Renal cortex interstitium (tissue), 15 donors: Measurements from ENCODE around the gene SEC11A. TPM values are rescaled to one million over a fixed set of nuclear protein-coding genes. Genes with fewer than 3 reads are reported as not detected.
"Not testable (repeated sequence)": the region's sequence is repeated elsewhere in the genome, so short reads cannot be mapped to it uniquely, and the experiment has no call there.

ENCODE experiments used
- DNase-seq, 11 donors: peaks; one replicate each; pipeline ENCODE4 v3.0.0-alpha.2; 2013; ENCODE audit warnings: low read depth in 9 of 11, low spot score in 4 of 11; ENCODE audit errors: extremely low read depth in 1 of 11
- long read RNA-seq, 16 experiments: transcript quantifications; one replicate each; lab custom pipeline, GENCODE V29; 2026
- polyA plus RNA-seq, 3 donors: library from polyadenylated mRNA; unstranded; fragments of 120-200 nt; gene quantifications; one replicate each; pipeline ENCODE4 v1.2.1, GENCODE V29; 2013; ENCODE audit not compliant: insufficient read length in 3 of 3

The SEC11A gene
- 100 to 1,000 TPM; 233 to 301 (median 271) TPM for polyA plus RNA-seq
- long read RNA-seq, donor 1, transcript SEC11A-206 (2 exons, 3,626 nt) = minor isoform, 10 of 179 reads
- long read RNA-seq, donor 1, transcript SEC11A-201 (6 exons, 1,656 nt) = minor isoform, 58 of 179 reads
- long read RNA-seq, donor 1, transcript SEC11A-207 (1 exons, 2,204 nt) = major isoform, 98 of 179 reads
- long read RNA-seq, donor 1, partial matches to known transcripts = 5 of 179 reads
- long read RNA-seq, donor 1, other reads (novel, unspliced or antisense) = 0 of 179 reads
- long read RNA-seq, donor 2, transcript SEC11A-201 (6 exons, 1,656 nt) = minor isoform, 63 of 173 reads
- long read RNA-seq, donor 2, transcript SEC11A-207 (1 exons, 2,204 nt) = major isoform, 97 of 173 reads
- long read RNA-seq, donor 2, partial matches to known transcripts = 0 of 173 reads
- long read RNA-seq, donor 2, other reads (novel, unspliced or antisense) = 0 of 173 reads
- long read RNA-seq, donor 3, transcript SEC11A-206 (2 exons, 3,626 nt) = minor isoform, 10 of 412 reads
- long read RNA-seq, donor 3, transcript SEC11A-207 (1 exons, 2,204 nt) = major isoform, 229 of 412 reads
- long read RNA-seq, donor 3, transcript SEC11A-201 (6 exons, 1,656 nt) = minor isoform, 158 of 412 reads
- long read RNA-seq, donor 3, transcript SEC11A-202 (7 exons, 1,223 nt) = minor isoform, 10 of 412 reads
- long read RNA-seq, donor 3, partial matches to known transcripts = 0 of 412 reads
- long read RNA-seq, donor 3, other reads (novel, unspliced or antisense) = 0 of 412 reads
- long read RNA-seq, donor 4, transcript SEC11A-202 (7 exons, 1,223 nt) = minor isoform, 10 of 160 reads
- long read RNA-seq, donor 4, transcript SEC11A-206 (2 exons, 3,626 nt) = minor isoform, 9 of 160 reads
- long read RNA-seq, donor 4, transcript SEC11A-207 (1 exons, 2,204 nt) = major isoform, 71 of 160 reads
- long read RNA-seq, donor 4, transcript SEC11A-201 (6 exons, 1,656 nt) = minor isoform, 70 of 160 reads
- long read RNA-seq, donor 4, partial matches to known transcripts = 0 of 160 reads
- long read RNA-seq, donor 4, other reads (novel, unspliced or antisense) = 0 of 160 reads
- long read RNA-seq, donor 5 = 0 reads
- long read RNA-seq, donor 6, transcript SEC11A-207 (1 exons, 2,204 nt) = major isoform, 159 of 290 reads
- long read RNA-seq, donor 6, transcript SEC11A-206 (2 exons, 3,626 nt) = minor isoform, 12 of 290 reads
- long read RNA-seq, donor 6, transcript SEC11A-201 (6 exons, 1,656 nt) = minor isoform, 93 of 290 reads
- long read RNA-seq, donor 6, partial matches to known transcripts = 21 of 290 reads
- long read RNA-seq, donor 6, other reads (novel, unspliced or antisense) = 0 of 290 reads
- long read RNA-seq, donor 7, transcript SEC11A-206 (2 exons, 3,626 nt) = minor isoform, 13 of 497 reads
- long read RNA-seq, donor 7, transcript SEC11A-202 (7 exons, 1,223 nt) = minor isoform, 6 of 497 reads
- long read RNA-seq, donor 7, transcript SEC11A-201 (6 exons, 1,656 nt) = minor isoform, 140 of 497 reads
- long read RNA-seq, donor 7, transcript SEC11A-207 (1 exons, 2,204 nt) = major isoform, 315 of 497 reads
- long read RNA-seq, donor 7, partial matches to known transcripts = 18 of 497 reads
- long read RNA-seq, donor 7, other reads (novel, unspliced or antisense) = 0 of 497 reads
- long read RNA-seq, donor 8 = 0 reads
- long read RNA-seq, donor 9, transcript SEC11A-207 (1 exons, 2,204 nt) = major isoform, 111 of 215 reads
- long read RNA-seq, donor 9, transcript SEC11A-206 (2 exons, 3,626 nt) = minor isoform, 5 of 215 reads
- long read RNA-seq, donor 9, transcript SEC11A-201 (6 exons, 1,656 nt) = minor isoform, 92 of 215 reads
- long read RNA-seq, donor 9, transcript SEC11A-202 (7 exons, 1,223 nt) = minor isoform, 5 of 215 reads
- long read RNA-seq, donor 9, partial matches to known transcripts = 0 of 215 reads
- long read RNA-seq, donor 9, other reads (novel, unspliced or antisense) = 0 of 215 reads
- long read RNA-seq, donor 10, transcript SEC11A-206 (2 exons, 3,626 nt) = minor isoform, 8 of 442 reads
- long read RNA-seq, donor 10, transcript SEC11A-201 (6 exons, 1,656 nt) = minor isoform, 123 of 442 reads
- long read RNA-seq, donor 10, transcript SEC11A-207 (1 exons, 2,204 nt) = major isoform, 291 of 442 reads
- long read RNA-seq, donor 10, partial matches to known transcripts = 13 of 442 reads
- long read RNA-seq, donor 10, other reads (novel, unspliced or antisense) = 0 of 442 reads
- long read RNA-seq, donor 11, transcript SEC11A-207 (1 exons, 2,204 nt) = minor isoform, 53 of 118 reads
- long read RNA-seq, donor 11, transcript SEC11A-201 (6 exons, 1,656 nt) = major isoform, 61 of 118 reads
- long read RNA-seq, donor 11, partial matches to known transcripts = 0 of 118 reads
- long read RNA-seq, donor 11, other reads (novel, unspliced or antisense) = 0 of 118 reads
- long read RNA-seq, donor 12, transcript SEC11A-207 (1 exons, 2,204 nt) = major isoform, 61 of 97 reads
- long read RNA-seq, donor 12, transcript SEC11A-201 (6 exons, 1,656 nt) = minor isoform, 31 of 97 reads
- long read RNA-seq, donor 12, partial matches to known transcripts = 0 of 97 reads
- long read RNA-seq, donor 12, other reads (novel, unspliced or antisense) = 0 of 97 reads
- long read RNA-seq, donor 13 = 0 reads
- long read RNA-seq, donor 14, transcript SEC11A-201 (6 exons, 1,656 nt) = minor isoform, 108 of 265 reads
- long read RNA-seq, donor 14, transcript SEC11A-207 (1 exons, 2,204 nt) = major isoform, 128 of 265 reads
- long read RNA-seq, donor 14, transcript SEC11A-206 (2 exons, 3,626 nt) = minor isoform, 11 of 265 reads
- long read RNA-seq, donor 14, partial matches to known transcripts = 5 of 265 reads
- long read RNA-seq, donor 14, other reads (novel, unspliced or antisense) = 0 of 265 reads
- long read RNA-seq, donor 15, transcript SEC11A-201 (6 exons, 1,656 nt) = minor isoform, 54 of 142 reads
- long read RNA-seq, donor 15, transcript SEC11A-207 (1 exons, 2,204 nt) = major isoform, 83 of 142 reads
- long read RNA-seq, donor 15, partial matches to known transcripts = 0 of 142 reads
- long read RNA-seq, donor 15, other reads (novel, unspliced or antisense) = 0 of 142 reads
- long read RNA-seq, donor 16, transcript SEC11A-206 (2 exons, 3,626 nt) = minor isoform, 17 of 476 reads
- long read RNA-seq, donor 16, transcript SEC11A-202 (7 exons, 1,223 nt) = minor isoform, 10 of 476 reads
- long read RNA-seq, donor 16, transcript SEC11A-201 (6 exons, 1,656 nt) = major isoform, 223 of 476 reads
- long read RNA-seq, donor 16, transcript SEC11A-207 (1 exons, 2,204 nt) = minor isoform, 187 of 476 reads
- long read RNA-seq, donor 16, partial matches to known transcripts = 29 of 476 reads
- long read RNA-seq, donor 16, other reads (novel, unspliced or antisense) = 0 of 476 reads

- peak; percentile 79 to 92 (median 88) for DNase-seq
Observed at GRCh38 chr15:84716036-84716732, at the start of gene SEC11A. Gene SEC11A, minus strand, starts transcription at chr15:84716139. Its CDS starts 64 bp downstream, at chr15:84716075.

GRCh38 chr15:84765675-84766074, 49.7 kb upstream of the SEC11A start:
- no peak for DNase-seq

- no peak for DNase-seq
Observed at GRCh38 chr15:84764989-84765388, 49.0 kb upstream of the SEC11A start.

- no peak for DNase-seq
Observed at GRCh38 chr15:84764585-84764984, 48.6 kb upstream of the SEC11A start.

GRCh38 chr15:84762840-84763572, 47.1 kb upstream of the SEC11A start:
- no peak for DNase-seq

- no peak for DNase-seq
Observed at GRCh38 chr15:84761607-84762131, 45.7 kb upstream of the SEC11A start.

GRCh38 chr15:84760219-84760618, 44.3 kb upstream of the SEC11A start:
- no peak for DNase-seq

- DNase-seq = no peak
Observed at GRCh38 chr15:84759018-84759417, 43.1 kb upstream of the SEC11A start.

- DNase-seq = no peak
Observed at GRCh38 chr15:84755736-84756527, 40.0 kb upstream of the SEC11A start.

GRCh38 chr15:84754889-84755288, 39.0 kb upstream of the SEC11A start:
- DNase-seq = not testable (repeated sequence)

- no peak for DNase-seq
Observed at GRCh38 chr15:84752700-84753099, 36.8 kb upstream of the SEC11A start.

- no peak for DNase-seq
Observed at GRCh38 chr15:84752195-84752594, 36.3 kb upstream of the SEC11A start.

GRCh38 chr15:84751721-84752120, 35.8 kb upstream of the SEC11A start:
- DNase-seq = not testable (repeated sequence)
